BLaER1 (cell line): ENCODE data around the gene SCUBE1.

Source experiments
- H3K27ac ChIP-seq: shearing (Covaris generic); formaldehyde crosslinking; 2 replicates; pipeline ENCODE4 v1.8.1; 2022
- H3K27me3 ChIP-seq: shearing (Covaris generic); formaldehyde crosslinking; 2 replicates; pipeline ENCODE4 v1.8.1; 2022
- H3K36me3 ChIP-seq: shearing (Covaris generic); formaldehyde crosslinking; 2 replicates; pipeline ENCODE4 v1.8.1; 2022
- H3K4me1 ChIP-seq: shearing (Covaris generic); formaldehyde crosslinking; 2 replicates; pipeline ENCODE4 v1.8.1; 2022
- H3K4me2 ChIP-seq: shearing (Covaris generic); formaldehyde crosslinking; 2 replicates; pipeline ENCODE4 v1.8.1; 2022
- H3K4me3 ChIP-seq: shearing (Covaris generic); formaldehyde crosslinking; 2 replicates; pipeline ENCODE4 v1.8.1; 2022
- H3K9ac ChIP-seq: shearing (Covaris generic); formaldehyde crosslinking; 2 replicates; pipeline ENCODE4 v1.8.1; 2022
- H3K9me3 ChIP-seq: shearing (Covaris generic); formaldehyde crosslinking; 2 replicates; pipeline ENCODE4 v1.8.1; 2022
- H4K20me1 ChIP-seq: shearing (Covaris generic); formaldehyde crosslinking; 2 replicates; pipeline ENCODE4 v1.8.1; 2022
- Cebpa-rat ChIP-seq: shearing (Covaris generic); IDR thresholded peaks from 2 replicates; pipeline ENCODE4 v1.8.1; 2022

SCUBE1 gene

GRCh38 chr22:43217285-43218030, 125.7 kb downstream of the SCUBE1 start:
- Histone ChIP-seq H3K27ac (no peak overlapping the region), H4K20me1 (no peaks in the 10 kb centered on the region), H3K27me3 (no peaks in the 10 kb centered on the region), H3K9ac (no peak overlapping the region), H3K4me3 (no peak overlapping the region), H3K36me3 (no peaks in the 10 kb centered on the region), H3K9me3 (no peaks in the 10 kb centered on the region), H3K4me2 (no peak overlapping the region), H3K4me1 (peaks cover 13% of the 10 kb centered on the region)
- TF ChIP-seq Cebpa-rat, result no peak

- Histone ChIP-seq H4K20me1 (no peaks in the 10 kb centered on the region), H3K4me2 (no peak overlapping the region)
Observed at GRCh38 chr22:43216738-43217137, 126.4 kb downstream of the SCUBE1 start.

DNA sequence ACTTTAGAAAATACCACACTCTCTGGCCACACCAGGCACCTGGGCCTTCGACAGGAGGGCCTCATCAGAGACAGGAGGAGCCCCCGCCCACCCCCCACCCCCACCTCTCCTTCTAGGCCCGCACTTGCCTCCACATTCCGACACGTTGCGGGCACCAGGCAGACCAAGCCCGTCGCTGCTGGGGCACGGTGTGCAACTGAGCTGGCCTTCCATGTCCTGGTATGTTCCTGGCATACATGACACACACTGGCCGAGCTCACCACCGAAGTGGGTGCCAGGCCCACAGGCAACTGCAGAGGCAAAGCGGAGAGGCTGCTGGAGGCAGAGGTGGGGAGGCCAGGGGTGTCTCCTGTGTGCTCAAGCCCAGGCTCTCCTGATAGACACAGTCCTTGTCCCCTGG, 129.2 kb downstream of the SCUBE1 start:
- TF ChIP-seq Cebpa-rat, result no peak
- no peak overlapping the region for H3K4me2 ChIP-seq
- no peak overlapping the region for H3K27ac ChIP-seq
- no peak overlapping the region for H3K9ac ChIP-seq
- H3K4me1 ChIP-seq, result peaks cover 15% of the 10 kb centered on the region
- no peaks in the 10 kb centered on the region for H4K20me1 ChIP-seq
- H3K36me3 ChIP-seq, result no peaks in the 10 kb centered on the region
- H3K4me3 ChIP-seq, result no peak overlapping the region
- H3K9me3 ChIP-seq, result no peaks in the 10 kb centered on the region
- no peaks in the 10 kb centered on the region for H3K27me3 ChIP-seq

More at GRCh38 chr22:43216738-43217137, 126.4 kb downstream of the SCUBE1 start:
- Histone ChIP-seq H3K9me3 (no peaks in the 10 kb centered on the region), H3K9ac (no peak overlapping the region), H3K36me3 (no peaks in the 10 kb centered on the region), H3K4me1 (peaks cover 15% of the 10 kb centered on the region), H3K27ac (no peak overlapping the region), H3K4me3 (no peak overlapping the region), H3K27me3 (no peaks in the 10 kb centered on the region)
- TF ChIP-seq Cebpa-rat, result no peak

- H3K4me3 ChIP-seq, result no peak overlapping the region
- H4K20me1 ChIP-seq, result no peaks in the 10 kb centered on the region
- no peaks in the 10 kb centered on the region for H3K9me3 ChIP-seq
- H3K36me3 ChIP-seq, result no peaks in the 10 kb centered on the region
- peak overlapping the region; percentile 79 for H3K4me2 ChIP-seq
- no peaks in the 10 kb centered on the region for H3K27me3 ChIP-seq
- peaks cover 15% of the 10 kb centered on the region for H3K4me1 ChIP-seq
- TF ChIP-seq Cebpa-rat, result no peak
- H3K27ac ChIP-seq, result peak overlapping the region; percentile 38; the same call in 1 of the 2 replicates
- H3K9ac ChIP-seq, result peak overlapping the region; percentile 63
Observed at GRCh38 chr22:43213051-43213450, 130.1 kb downstream of the SCUBE1 start.

GRCh38 chr22:43212434-43212952, 130.7 kb downstream of the SCUBE1 start:
- no peaks in the 10 kb centered on the region for H4K20me1 ChIP-seq
- no peaks in the 10 kb centered on the region for H3K27me3 ChIP-seq
- peak overlapping the region; percentile 63; the same call in 1 of the 2 replicates for H3K9ac ChIP-seq
- H3K4me1 ChIP-seq, result peaks cover 16% of the 10 kb centered on the region
- peak overlapping the region; percentile 38; the same call in 1 of the 2 replicates for H3K27ac ChIP-seq
- H3K36me3 ChIP-seq, result no peaks in the 10 kb centered on the region
- H3K4me3 ChIP-seq, result no peak overlapping the region
- TF ChIP-seq Cebpa-rat, result no peak
- peak overlapping the region; percentile 79 for H3K4me2 ChIP-seq
- H3K9me3 ChIP-seq, result no peaks in the 10 kb centered on the region

DNA sequence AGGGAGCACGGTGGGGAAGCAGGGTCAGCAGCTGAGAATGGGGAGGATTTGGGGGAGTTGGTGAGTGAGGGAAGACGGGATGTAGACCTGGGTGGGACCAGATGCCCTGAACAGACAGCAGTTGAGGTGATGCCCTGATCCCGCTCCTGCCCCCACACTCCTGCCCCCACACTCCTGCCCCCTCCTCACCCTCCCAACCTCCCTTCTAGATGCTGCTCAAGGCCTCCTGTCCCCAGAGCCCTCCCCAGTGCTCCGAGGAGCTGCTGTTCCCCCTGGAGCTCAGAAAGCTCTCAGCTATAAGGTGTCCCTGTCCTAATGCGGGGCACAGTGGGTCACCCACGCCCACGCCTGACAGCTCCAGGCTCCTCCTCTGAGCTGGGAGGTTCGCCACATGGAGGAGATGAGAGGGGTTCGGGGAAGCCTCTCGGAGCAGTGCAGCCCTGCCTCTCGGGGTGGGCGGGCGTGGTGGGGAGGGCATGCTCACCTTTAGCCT, 131.2 kb downstream of the SCUBE1 start:
- Histone ChIP-seq H3K4me1 (peaks cover 21% of the 10 kb centered on the region), H3K36me3 (no peaks in the 10 kb centered on the region), H3K27me3 (no peaks in the 10 kb centered on the region), H3K4me2 (no peak overlapping the region), H4K20me1 (no peaks in the 10 kb centered on the region), H3K4me3 (no peak overlapping the region), H3K9ac (no peak overlapping the region), H3K27ac (no peak overlapping the region), H3K9me3 (no peaks in the 10 kb centered on the region)
- TF ChIP-seq Cebpa-rat, result no peak

- Histone ChIP-seq H3K4me3 (no peak overlapping the region), H3K36me3 (no peaks in the 10 kb centered on the region), H3K9me3 (no peaks in the 10 kb centered on the region), H4K20me1 (no peaks in the 10 kb centered on the region), H3K27ac (no peak overlapping the region), H3K9ac (no peak overlapping the region), H3K27me3 (no peaks in the 10 kb centered on the region), H3K4me2 (no peak overlapping the region), H3K4me1 (peaks cover 32% of the 10 kb centered on the region)
- no peak for TF ChIP-seq Cebpa-rat
Observed at GRCh38 chr22:43210631-43211515, 132.3 kb downstream of the SCUBE1 start.

DNA sequence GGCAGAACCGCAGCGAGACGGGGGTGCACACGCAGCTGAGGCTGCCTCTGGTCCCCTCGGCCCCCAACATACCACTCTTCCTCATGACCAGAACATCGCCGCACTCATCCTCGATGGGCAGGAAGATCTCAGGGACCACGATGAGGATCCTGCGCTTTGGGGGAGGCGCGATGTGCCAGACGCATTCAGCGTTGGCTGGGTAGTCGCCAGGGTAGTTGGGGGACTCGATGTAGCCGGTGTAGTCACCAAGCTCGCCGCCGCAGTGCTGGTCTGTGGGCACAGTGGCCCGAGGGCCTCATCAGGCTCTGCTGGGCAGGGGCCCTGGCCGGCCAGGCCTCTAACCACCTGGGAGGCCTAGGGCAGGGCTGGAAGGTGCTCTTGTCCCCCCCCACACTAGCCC, 133.2 kb downstream of the SCUBE1 start:
- no peak overlapping the region for H3K4me2 ChIP-seq
- no peak overlapping the region for H3K9ac ChIP-seq
- H3K9me3 ChIP-seq, result no peaks in the 10 kb centered on the region
- H3K36me3 ChIP-seq, result no peaks in the 10 kb centered on the region
- H3K27me3 ChIP-seq, result no peaks in the 10 kb centered on the region
- no peak for TF ChIP-seq Cebpa-rat
- no peak overlapping the region for H3K4me3 ChIP-seq
- peaks cover 34% of the 10 kb centered on the region for H3K4me1 ChIP-seq
- no peaks in the 10 kb centered on the region for H4K20me1 ChIP-seq
- H3K27ac ChIP-seq, result no peak overlapping the region

GRCh38 chr22:43209523-43209890, 133.7 kb downstream of the SCUBE1 start:
- peaks cover 34% of the 10 kb centered on the region for H3K4me1 ChIP-seq
- no peak overlapping the region for H3K27ac ChIP-seq
- no peak overlapping the region for H3K4me3 ChIP-seq
- no peak for TF ChIP-seq Cebpa-rat
- H3K9me3 ChIP-seq, result no peaks in the 10 kb centered on the region
- no peaks in the 10 kb centered on the region for H4K20me1 ChIP-seq
- no peaks in the 10 kb centered on the region for H3K27me3 ChIP-seq
- H3K36me3 ChIP-seq, result no peaks in the 10 kb centered on the region
- no peak overlapping the region for H3K9ac ChIP-seq
- no peak overlapping the region for H3K4me2 ChIP-seq
